Measurements from ENCODE around the gene ADAMTSL1. TPM values are rescaled to one million over a fixed set of nuclear protein-coding genes. Genes with fewer than 3 reads are reported as not detected.
"Not testable (repeated sequence)": the region's sequence is repeated elsewhere in the genome, so short reads cannot be mapped to it uniquely, and the experiment has no call there.

ADAMTSL1 gene
- total and polyA plus RNA-seq, 5 donors from 2014 or later: not detected

GRCh38 chr9:18864516-18864915 is 390.6 kb downstream of the ADAMTSL1 start:
- Mint-ChIP-seq H3K27ac (no peak overlapping the region), H3K27me3 (peaks cover 7% of the 10 kb centered on the region), H3K4me1 (no peaks in the 10 kb centered on the region), H3K9me3 (peaks cover 0 to 8% (median under 1%) of the 10 kb centered on the region in 7 donors), H3K36me3 (no peaks in the 10 kb centered on the region), H3K4me3 (no peak overlapping the region)
- no peaks in the 10 kb centered on the region for H3K9me3 ChIP-seq (ENCODE audit: control insufficient read depth in 2 of 2, low read length in 2 of 2)
- H3K27me3 ChIP-seq (ENCODE audit: control insufficient read depth, insufficient read depth, low read length): no peaks in the 10 kb centered on the region
- no peaks in the 10 kb centered on the region for H3K4me1 ChIP-seq (ENCODE audit: control insufficient read depth, insufficient read depth, low read length, poor library complexity, severe bottlenecking)
- no peak overlapping the region for H3K27ac ChIP-seq (ENCODE audit: insufficient read depth, low read length, poor library complexity, severe bottlenecking)
- DNase-seq (no peak), ATAC-seq (ENCODE audit: low read depth in 2 of 2) (no peak)
- H3K4me3 ChIP-seq (ENCODE audit: low read depth, low read length): no peak overlapping the region
- no peaks in the 10 kb centered on the region for H3K36me3 ChIP-seq (ENCODE audit: control insufficient read depth, insufficient read depth, low read length)

DNA sequence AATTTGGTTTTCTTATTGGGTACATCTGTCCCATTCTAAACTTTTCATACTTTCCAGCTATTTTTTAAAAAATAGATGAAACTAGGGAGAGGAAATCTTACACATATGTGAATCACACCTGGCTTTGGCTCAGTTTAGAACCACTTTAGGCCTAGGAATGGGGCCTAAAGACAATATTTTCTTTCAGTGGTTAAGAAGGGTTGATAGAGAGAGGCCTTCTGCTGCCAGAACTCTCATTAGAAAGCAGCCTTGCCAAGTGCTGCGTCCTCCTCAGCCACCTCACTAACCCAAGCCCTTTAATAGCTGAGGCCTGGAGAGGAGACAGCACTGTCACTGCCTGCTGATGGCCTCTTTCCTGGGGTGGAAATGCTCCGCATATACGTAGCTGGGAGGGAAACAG is 391.6 kb downstream of the ADAMTSL1 start:
- Histone ChIP-seq H3K4me3 (ENCODE audit: low read depth, low read length) (no peak overlapping the region), H3K27ac (ENCODE audit: insufficient read depth, low read length, poor library complexity, severe bottlenecking) (no peak overlapping the region), H3K9me3 (ENCODE audit: control insufficient read depth in 2 of 2, low read length in 2 of 2) (no peaks in the 10 kb centered on the region), H3K4me1 (ENCODE audit: control insufficient read depth, insufficient read depth, low read length, poor library complexity, severe bottlenecking) (no peaks in the 10 kb centered on the region), H3K27me3 (ENCODE audit: control insufficient read depth, insufficient read depth, low read length) (no peaks in the 10 kb centered on the region), H3K36me3 (ENCODE audit: control insufficient read depth, insufficient read depth, low read length) (no peaks in the 10 kb centered on the region)
- Mint-ChIP-seq H3K27me3 (peaks cover 11% of the 10 kb centered on the region), H3K9me3 (peaks cover 0 to 12% (median 5%) of the 10 kb centered on the region in 7 donors), H3K4me1 (no peaks in the 10 kb centered on the region), H3K4me3 (no peak overlapping the region), H3K27ac (no peak overlapping the region), H3K36me3 (no peaks in the 10 kb centered on the region)
- no peak for ATAC-seq (ENCODE audit: low read depth in 2 of 2)
- DNase-seq: no peak

DNA sequence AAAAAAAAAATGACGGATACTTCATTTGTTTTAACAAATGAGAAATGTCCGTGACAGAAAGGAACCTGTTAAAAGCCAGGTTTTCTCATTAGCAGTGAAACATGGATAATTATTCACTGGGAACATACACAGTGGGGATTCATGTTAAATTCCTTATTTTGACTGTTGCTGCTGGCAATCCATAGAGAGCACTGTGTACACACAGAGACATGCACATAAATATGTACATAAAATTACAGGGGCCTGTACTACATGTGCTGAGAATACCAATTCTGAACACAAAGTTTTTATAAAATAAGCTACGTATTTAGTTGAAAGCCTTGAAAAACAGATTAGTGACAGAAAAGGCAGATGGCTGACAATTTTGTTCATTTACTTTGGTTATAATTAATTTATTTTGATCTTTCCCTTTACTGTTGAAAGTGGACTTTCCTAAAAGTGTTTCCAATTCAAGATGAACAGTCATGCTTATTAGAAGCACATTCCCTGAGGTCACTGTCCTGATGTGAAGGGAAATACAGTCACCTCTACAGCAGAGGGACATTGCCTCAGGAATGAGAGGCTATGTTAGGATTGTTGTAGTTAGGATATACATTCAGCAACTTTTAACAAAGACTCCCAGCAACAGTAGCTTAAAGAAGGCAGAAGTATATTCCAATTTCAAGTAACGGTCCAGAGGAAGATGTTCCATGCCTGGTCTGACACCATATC is 392.3 kb downstream of the ADAMTSL1 start:
- H3K36me3 Mint-ChIP-seq: no peaks in the 10 kb centered on the region
- H3K4me3 Mint-ChIP-seq: no peak overlapping the region
- DNase-seq (no peak), ATAC-seq (ENCODE audit: low read depth in 2 of 2) (no peak)
- H3K4me1 Mint-ChIP-seq: no peaks in the 10 kb centered on the region
- no peak overlapping the region for H3K27ac Mint-ChIP-seq
- peaks cover 0 to 13% (median 5%) of the 10 kb centered on the region in 7 donors for H3K9me3 Mint-ChIP-seq
- no peaks in the 10 kb centered on the region for H3K9me3 ChIP-seq (ENCODE audit: control insufficient read depth in 2 of 2, low read length in 2 of 2)
- H3K27me3 Mint-ChIP-seq: peaks cover 11% of the 10 kb centered on the region
- no peaks in the 10 kb centered on the region for H3K36me3 ChIP-seq (ENCODE audit: control insufficient read depth, insufficient read depth, low read length)
- H3K27ac ChIP-seq (ENCODE audit: insufficient read depth, low read length, poor library complexity, severe bottlenecking): no peak overlapping the region
- H3K4me3 ChIP-seq (ENCODE audit: low read depth, low read length): no peak overlapping the region
- H3K27me3 ChIP-seq (ENCODE audit: control insufficient read depth, insufficient read depth, low read length): no peaks in the 10 kb centered on the region
- H3K4me1 ChIP-seq (ENCODE audit: control insufficient read depth, insufficient read depth, low read length, poor library complexity, severe bottlenecking): no peaks in the 10 kb centered on the region

GRCh38 chr9:18869725-18870124 is 395.8 kb downstream of the ADAMTSL1 start:
- no peak overlapping the region for H3K4me3 ChIP-seq (ENCODE audit: low read depth, low read length)
- Mint-ChIP-seq H3K4me3 (no peak overlapping the region), H3K9me3 (peaks cover 0 to 17% (median 5%) of the 10 kb centered on the region in 7 donors), H3K4me1 (no peaks in the 10 kb centered on the region), H3K27me3 (peaks cover 9% of the 10 kb centered on the region), H3K27ac (no peak overlapping the region), H3K36me3 (no peaks in the 10 kb centered on the region)
- ATAC-seq (ENCODE audit: low read depth in 2 of 2) (no peak), DNase-seq (no peak)
- H3K27me3 ChIP-seq (ENCODE audit: control insufficient read depth, insufficient read depth, low read length): no peaks in the 10 kb centered on the region
- no peak overlapping the region for H3K27ac ChIP-seq (ENCODE audit: insufficient read depth, low read length, poor library complexity, severe bottlenecking)
- H3K36me3 ChIP-seq (ENCODE audit: control insufficient read depth, insufficient read depth, low read length): no peaks in the 10 kb centered on the region
- H3K9me3 ChIP-seq (ENCODE audit: control insufficient read depth in 2 of 2, low read length in 2 of 2): no peaks in the 10 kb centered on the region
- no peaks in the 10 kb centered on the region for H3K4me1 ChIP-seq (ENCODE audit: control insufficient read depth, insufficient read depth, low read length, poor library complexity, severe bottlenecking)

DNA sequence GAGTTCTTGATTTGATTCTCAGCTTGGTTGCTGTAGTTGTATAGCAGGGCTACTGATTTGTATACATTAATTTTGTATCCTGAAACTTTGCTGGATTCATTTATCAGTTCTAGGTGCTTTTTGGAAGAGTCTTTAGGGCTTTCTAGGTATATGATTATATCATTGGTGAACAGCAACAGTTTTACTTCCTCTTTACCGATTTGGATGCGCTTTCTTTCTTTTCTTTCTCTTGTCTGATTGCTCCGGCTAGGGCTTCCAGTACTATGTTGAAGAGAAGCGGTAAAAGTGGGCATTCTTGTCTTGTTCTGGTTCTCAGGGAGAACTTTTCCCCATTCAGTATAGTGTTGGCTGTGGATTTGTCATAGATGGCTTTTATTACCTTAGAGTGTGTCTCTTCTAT is 400.1 kb downstream of the ADAMTSL1 start:
- ATAC-seq (ENCODE audit: low read depth in 2 of 2): no peak
- H3K36me3 ChIP-seq (ENCODE audit: control insufficient read depth, insufficient read depth, low read length): no peaks in the 10 kb centered on the region
- no peaks in the 10 kb centered on the region for H3K9me3 ChIP-seq (ENCODE audit: control insufficient read depth in 2 of 2, low read length in 2 of 2)
- Mint-ChIP-seq H3K27ac (no peak overlapping the region), H3K4me1 (no peaks in the 10 kb centered on the region), H3K9me3 (peaks cover 0 to 16% (median 5%) of the 10 kb centered on the region in 7 donors), H3K4me3 (no peak overlapping the region), H3K36me3 (no peaks in the 10 kb centered on the region), H3K27me3 (peaks cover 17% of the 10 kb centered on the region)
- peaks cover 2% of the 10 kb centered on the region for H3K27me3 ChIP-seq (ENCODE audit: control insufficient read depth, insufficient read depth, low read length)
- H3K4me3 ChIP-seq (ENCODE audit: low read depth, low read length): no peak overlapping the region
- no peak for DNase-seq
- H3K27ac ChIP-seq (ENCODE audit: insufficient read depth, low read length, poor library complexity, severe bottlenecking): no peak overlapping the region
- no peaks in the 10 kb centered on the region for H3K4me1 ChIP-seq (ENCODE audit: control insufficient read depth, insufficient read depth, low read length, poor library complexity, severe bottlenecking)

DNA sequence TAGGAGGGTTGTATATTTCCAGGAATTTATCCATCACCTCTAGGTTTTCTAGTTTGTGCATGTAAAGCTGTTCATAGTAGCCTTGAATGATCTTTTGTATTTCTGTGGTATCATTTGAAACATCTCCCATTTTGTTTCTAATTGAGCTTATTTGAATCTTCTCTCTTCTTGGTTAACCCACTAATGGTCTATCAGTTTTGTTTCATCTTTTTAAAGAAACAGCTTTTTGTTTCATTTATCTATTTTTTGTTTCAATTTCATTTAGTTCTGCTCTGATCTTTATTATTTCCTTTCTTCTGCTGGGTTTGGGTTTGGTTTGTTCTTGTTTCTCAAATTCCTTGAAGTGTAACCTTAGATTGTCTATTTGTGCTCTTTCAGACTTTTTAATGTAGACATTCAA is 401.0 kb downstream of the ADAMTSL1 start:
- H3K9me3 ChIP-seq (ENCODE audit: control insufficient read depth in 2 of 2, low read length in 2 of 2); ATAC-seq (ENCODE audit: low read depth in 2 of 2): not testable (repeated sequence)

DNA sequence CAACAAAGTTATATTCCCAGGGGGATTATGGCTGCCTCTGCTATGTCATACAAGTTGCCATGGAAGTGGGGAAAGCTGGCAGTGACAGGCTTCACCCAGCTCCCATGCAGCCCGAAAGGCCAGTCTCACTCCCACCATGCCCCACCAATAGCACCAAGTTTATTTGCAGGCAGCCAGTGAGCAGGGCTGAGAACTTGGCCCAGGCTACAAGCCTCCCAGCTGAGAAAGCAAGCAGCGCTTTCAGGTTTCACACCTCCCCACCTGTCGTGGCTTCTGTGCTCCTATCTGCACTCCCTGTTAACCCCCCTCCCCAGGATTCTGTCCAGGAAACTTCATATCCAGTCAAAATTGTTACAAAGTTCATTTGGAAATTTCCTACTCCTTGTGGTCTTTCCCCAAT is 404.0 kb downstream of the ADAMTSL1 start:
- Mint-ChIP-seq H3K9me3 (peaks cover 0 to 6% (median 0%) of the 10 kb centered on the region in 7 donors), H3K27ac (no peak overlapping the region), H3K4me1 (no peaks in the 10 kb centered on the region), H3K27me3 (peaks cover 20% of the 10 kb centered on the region), H3K36me3 (no peaks in the 10 kb centered on the region), H3K4me3 (no peak overlapping the region)
- peaks cover 2% of the 10 kb centered on the region for H3K27me3 ChIP-seq (ENCODE audit: control insufficient read depth, insufficient read depth, low read length)
- no peaks in the 10 kb centered on the region for H3K36me3 ChIP-seq (ENCODE audit: control insufficient read depth, insufficient read depth, low read length)
- ATAC-seq (ENCODE audit: low read depth in 2 of 2) (no peak), DNase-seq (no peak)
- no peak overlapping the region for H3K4me3 ChIP-seq (ENCODE audit: low read depth, low read length)
- H3K27ac ChIP-seq (ENCODE audit: insufficient read depth, low read length, poor library complexity, severe bottlenecking): no peak overlapping the region
- no peaks in the 10 kb centered on the region for H3K9me3 ChIP-seq (ENCODE audit: control insufficient read depth in 2 of 2, low read length in 2 of 2)
- H3K4me1 ChIP-seq (ENCODE audit: control insufficient read depth, insufficient read depth, low read length, poor library complexity, severe bottlenecking): no peaks in the 10 kb centered on the region

More for the DNA sequence above, 401.0 kb downstream of the ADAMTSL1 start:
- not testable (repeated sequence) for H3K4me1 Mint-ChIP-seq; H3K27ac ChIP-seq (ENCODE audit: insufficient read depth, low read length, poor library complexity, severe bottlenecking); H3K9me3 Mint-ChIP-seq; H3K4me3 Mint-ChIP-seq; H3K4me1 ChIP-seq (ENCODE audit: control insufficient read depth, insufficient read depth, low read length, poor library complexity, severe bottlenecking); H3K27ac Mint-ChIP-seq; H3K36me3 Mint-ChIP-seq; H3K27me3 ChIP-seq (ENCODE audit: control insufficient read depth, insufficient read depth, low read length); H3K36me3 ChIP-seq (ENCODE audit: control insufficient read depth, insufficient read depth, low read length); DNase-seq; H3K4me3 ChIP-seq (ENCODE audit: low read depth, low read length)
- H3K27me3 Mint-ChIP-seq: peaks cover 13% of the 10 kb centered on the region

- H3K4me1 ChIP-seq (ENCODE audit: control insufficient read depth, insufficient read depth, low read length, poor library complexity, severe bottlenecking): no peaks in the 10 kb centered on the region
- no peaks in the 10 kb centered on the region for H3K4me1 Mint-ChIP-seq
- no peaks in the 10 kb centered on the region for H3K36me3 Mint-ChIP-seq
- DNase-seq (no peak), ATAC-seq (ENCODE audit: low read depth in 2 of 2) (no peak)
- peaks cover 0 to 8% (median 2%) of the 10 kb centered on the region in 7 donors for H3K9me3 Mint-ChIP-seq
- H3K27ac ChIP-seq (ENCODE audit: insufficient read depth, low read length, poor library complexity, severe bottlenecking): no peak overlapping the region
- peaks cover 15% of the 10 kb centered on the region for H3K27me3 Mint-ChIP-seq
- H3K9me3 ChIP-seq (ENCODE audit: control insufficient read depth in 2 of 2, low read length in 2 of 2): no peaks in the 10 kb centered on the region
- no peak overlapping the region for H3K4me3 Mint-ChIP-seq
- H3K27ac Mint-ChIP-seq: no peak overlapping the region
- no peaks in the 10 kb centered on the region for H3K36me3 ChIP-seq (ENCODE audit: control insufficient read depth, insufficient read depth, low read length)
- no peak overlapping the region for H3K4me3 ChIP-seq (ENCODE audit: low read depth, low read length)
- peaks cover 2% of the 10 kb centered on the region for H3K27me3 ChIP-seq (ENCODE audit: control insufficient read depth, insufficient read depth, low read length)
Measured at GRCh38 chr9:18881758-18882157, 407.8 kb downstream of the ADAMTSL1 start.
